ENCODE data around the gene HPSE2.

Gene HPSE2

GRCh38 chr10:98617906-98618520, 617.6 kb downstream of the HPSE2 start:
- DNase-seq (ENCODE audit: low read depth): no peak

- DNase-seq (ENCODE audit: low read depth): no peak
These were observed 622.2 kb downstream of the HPSE2 start for GRCh38 chr10:98613446-98613845.

GRCh38 chr10:98611436-98611835, 624.2 kb downstream of the HPSE2 start:
- no peak for DNase-seq (ENCODE audit: low read depth)

GRCh38 chr10:98610836-98611235, 624.8 kb downstream of the HPSE2 start:
- no peak for DNase-seq (ENCODE audit: low read depth)

GRCh38 chr10:98610301-98610700, 625.4 kb downstream of the HPSE2 start:
- no peak for DNase-seq (ENCODE audit: low read depth)

- no peak for DNase-seq (ENCODE audit: low read depth)
These were observed 626.4 kb downstream of the HPSE2 start for GRCh38 chr10:98609265-98609664.

GRCh38 chr10:98608411-98608810, 627.2 kb downstream of the HPSE2 start:
- DNase-seq (ENCODE audit: low read depth): no peak

GRCh38 chr10:98602224-98602623, 633.4 kb downstream of the HPSE2 start:
- DNase-seq (ENCODE audit: low read depth): no peak

- no peak for DNase-seq (ENCODE audit: low read depth)
These were observed 636.5 kb downstream of the HPSE2 start for GRCh38 chr10:98599032-98599610.

- no peak for DNase-seq (ENCODE audit: low read depth)
These were observed 639.2 kb downstream of the HPSE2 start for GRCh38 chr10:98596404-98596803.

- DNase-seq (ENCODE audit: low read depth): no peak
These were observed 646.0 kb downstream of the HPSE2 start for GRCh38 chr10:98589691-98590090.

GRCh38 chr10:98589007-98589406, 646.6 kb downstream of the HPSE2 start:
- DNase-seq (ENCODE audit: low read depth): no peak

GRCh38 chr10:98587156-98587837, 648.4 kb downstream of the HPSE2 start:
- DNase-seq (ENCODE audit: low read depth): no peak

GRCh38 chr10:98586096-98586495, 649.6 kb downstream of the HPSE2 start:
- DNase-seq (ENCODE audit: low read depth): no peak

GRCh38 chr10:98582363-98582762, 653.3 kb downstream of the HPSE2 start:
- no peak for DNase-seq (ENCODE audit: low read depth)

GRCh38 chr10:98577578-98577977, 658.1 kb downstream of the HPSE2 start:
- no peak for DNase-seq (ENCODE audit: low read depth)

GRCh38 chr10:98577168-98577567, 658.5 kb downstream of the HPSE2 start:
- DNase-seq (ENCODE audit: low read depth): no peak

GRCh38 chr10:98576096-98576495, 659.6 kb downstream of the HPSE2 start:
- no peak for DNase-seq (ENCODE audit: low read depth)

- DNase-seq (ENCODE audit: low read depth): no peak
These were observed 663.1 kb downstream of the HPSE2 start for GRCh38 chr10:98572594-98572993.

- DNase-seq (ENCODE audit: low read depth): no peak
These were observed 664.8 kb downstream of the HPSE2 start for GRCh38 chr10:98570834-98571233.

GRCh38 chr10:98569853-98570252, 665.8 kb downstream of the HPSE2 start:
- DNase-seq (ENCODE audit: low read depth): no peak

- DNase-seq (ENCODE audit: low read depth): no peak
These were observed 667.1 kb downstream of the HPSE2 start for GRCh38 chr10:98568551-98568950.

- DNase-seq (ENCODE audit: low read depth): no peak
These were observed 668.1 kb downstream of the HPSE2 start for GRCh38 chr10:98567391-98568133.
